GM23248 (cell line): ENCODE data around the gene HCN1. TPM values are rescaled to one million over a fixed set of nuclear protein-coding genes. Genes with fewer than 3 reads are reported as not detected.

Experiments used
- DNase-seq: peaks from one replicate; pipeline ENCODE4 v3.0.0-alpha.2; 2015
- H2AFZ ChIP-seq: fragments of 200-600 bp; sonication (generic); 2 replicates; pipeline ENCODE4 v1.6.1; 2016; ENCODE audit warnings: antibody characterized with exemption
- H3F3A ChIP-seq: fragments of 200-600 bp; sonication (generic); 2 replicates; pipeline ENCODE4 v1.6.1; 2016; ENCODE audit warnings: mild to moderate bottlenecking, antibody characterized with exemption, mixed run types; ENCODE audit not compliant: insufficient read depth
- H3K27ac ChIP-seq: fragments of 200-600 bp; sonication (generic); 2 replicates; pipeline ENCODE4 v1.5.1; 2016; ENCODE audit warnings: mild to moderate bottlenecking
- H3K27me3 ChIP-seq: fragments of 200-600 bp; sonication (generic); replicated peaks from 2 replicates; pipeline ENCODE4 v1.6.1; 2016; ENCODE audit warnings: mild to moderate bottlenecking; ENCODE audit not compliant: insufficient read depth
- H3K36me3 ChIP-seq: fragments of 200-600 bp; sonication (generic); 2 replicates; pipeline ENCODE4 v1.6.1; 2016; ENCODE audit warnings: low read depth, mild to moderate bottlenecking
- H3K4me1 ChIP-seq: fragments of 200-600 bp; sonication (generic); 2 replicates; pipeline ENCODE4 v1.6.1; 2016; ENCODE audit warnings: mild to moderate bottlenecking; ENCODE audit not compliant: insufficient read depth
- H3K4me2 ChIP-seq: fragments of 200-600 bp; sonication (generic); one replicate; pipeline ENCODE4 v1.6.1; 2016; ENCODE audit warnings: mild to moderate bottlenecking; ENCODE audit not compliant: unreplicated experiment
- H3K4me3 ChIP-seq: fragments of 200-600 bp; sonication (generic); 2 replicates; pipeline ENCODE4 v1.5.1; 2016; ENCODE audit warnings: mild to moderate bottlenecking
- H3K79me2 ChIP-seq: fragments of 200-600 bp; sonication (generic); 2 replicates; pipeline ENCODE4 v1.6.1; 2016; ENCODE audit warnings: mild to moderate bottlenecking; ENCODE audit not compliant: insufficient read depth
- H3K9ac ChIP-seq: fragments of 200-600 bp; sonication (generic); 2 replicates; pipeline ENCODE4 v1.6.1; 2016; ENCODE audit warnings: mild to moderate bottlenecking
- H3K9me2 ChIP-seq: fragments of 200-600 bp; sonication (generic); 2 replicates; pipeline ENCODE4 v1.6.1; 2016; ENCODE audit warnings: mixed run types, mild to moderate bottlenecking, moderate library complexity; ENCODE audit not compliant: insufficient read depth
- H3K9me3 ChIP-seq: fragments of 200-600 bp; sonication (generic); one replicate; pipeline ENCODE4 v1.6.1; 2017; ENCODE audit warnings: low read depth
- H4K20me1 ChIP-seq: fragments of 200-600 bp; sonication (generic); 2 replicates; pipeline ENCODE4 v1.6.0; 2016; ENCODE audit not compliant: insufficient read depth
- EZH2 ChIP-seq: fragments of 200-600 bp; sonication (generic); IDR thresholded peaks from 2 replicates; pipeline ENCODE4 v1.6.1; 2018; ENCODE audit warnings: antibody characterized with exemption, mild to moderate bottlenecking; ENCODE audit not compliant: insufficient read depth, poor library complexity, severe bottlenecking
- EZH2phosphoT487 ChIP-seq: fragments of 200-600 bp; sonication (generic); IDR thresholded peaks from 2 replicates; pipeline ENCODE4 v1.6.1; 2018; ENCODE audit warnings: antibody characterized with exemption, moderate library complexity, mild to moderate bottlenecking, low read depth; ENCODE audit not compliant: insufficient read depth
- WGBS, 2 experiments: methylation state at CpG; one replicate each; pipeline ENCODE4 v1.1.6; 2015 to 2017; ENCODE audit warnings: low lambda C conversion rate in 2 of 2, low coverage in 1 of 2; ENCODE audit errors: missing lambda C conversion rate in 2 of 2; 5-methylcytosine and 5-hydroxymethylcytosine counted together
- in situ Hi-C: fragments of 300-500 bp; cut with MboI; formaldehyde crosslinking; loops from 2 replicates; pipeline ENCODE4 v1.15.0; 2020
- polyA plus RNA-seq: library from polyadenylated mRNA; unstranded; fragments of >200 nt; fragmentation: Nextera tagmentation; extraction: Ambion mirVana; gene quantifications from 2 replicates; pipeline ENCODE4 v1.2.1, GENCODE V29; 2016
- total RNA-seq: library from RNA; depleted of rRNA; stranded (reverse); fragments of >200 nt; shearing (Covaris generic); gene quantifications from 2 replicates; pipeline ENCODE4 v1.2.3, GENCODE V29; 2014

Gene HCN1
- total and polyA plus RNA-seq, 2 experiments from 2014 or later = not detected

DNA sequence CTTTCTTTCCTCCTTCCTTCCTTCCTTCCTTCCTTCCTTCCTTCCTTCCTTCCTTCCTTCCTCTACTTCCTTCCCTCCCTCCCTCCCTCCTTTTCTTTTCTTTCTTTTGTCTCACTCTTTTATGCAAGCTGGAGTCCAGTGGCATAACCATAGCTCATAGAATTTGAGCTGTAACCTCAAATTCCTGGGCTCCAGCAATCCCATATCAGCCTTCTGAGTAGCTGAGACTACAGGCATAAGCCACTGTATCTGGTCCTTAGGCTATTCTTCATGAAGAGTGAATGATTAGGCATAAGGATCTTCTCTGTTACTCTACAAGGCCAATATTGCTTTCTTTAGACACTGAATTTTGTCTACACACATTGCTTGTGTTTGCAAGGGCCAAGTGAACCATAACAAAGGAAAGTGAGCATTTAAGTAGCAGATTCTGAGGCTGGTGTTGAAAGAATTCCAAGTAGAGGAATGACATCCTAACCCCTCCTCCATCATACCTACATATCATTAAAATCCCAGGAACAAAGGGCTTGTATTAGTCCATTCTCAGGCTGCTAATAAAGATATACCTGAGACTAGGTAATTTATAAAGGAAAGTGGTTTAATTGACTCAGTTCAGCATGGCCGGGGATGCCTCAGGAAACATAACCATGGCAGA lies 293.2 kb downstream of the HCN1 start:
- H2AFZ ChIP-seq = no peak overlapping the region
- in situ Hi-C loops = no loop called here

DNA sequence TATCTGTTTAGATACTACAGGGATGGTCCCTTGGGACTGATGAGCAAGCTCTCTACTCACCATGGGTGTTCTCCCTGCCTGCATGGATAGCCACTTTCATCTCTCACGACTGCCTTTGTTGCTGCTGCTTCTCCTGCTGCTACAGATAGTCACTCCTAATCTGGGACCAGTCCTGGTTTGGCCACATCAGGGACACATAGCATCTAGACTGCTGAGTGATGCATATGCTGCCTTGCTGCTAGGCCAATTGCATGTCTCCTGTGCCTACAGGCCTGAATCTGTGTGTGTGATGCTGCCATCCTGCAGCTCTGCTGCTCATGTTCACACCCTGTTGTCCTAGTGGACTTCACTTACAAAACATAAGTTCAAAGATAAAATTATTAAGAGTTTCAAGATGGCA lies 297.1 kb downstream of the HCN1 start:
- DNase-seq = no peak
- H3K27me3 ChIP-seq = no peaks in the 10 kb centered on the region
- H3K79me2 ChIP-seq = no peaks in the 10 kb centered on the region
- H3K9ac ChIP-seq = no peak overlapping the region
- no peaks in the 10 kb centered on the region for H3K9me2 ChIP-seq
- no peak overlapping the region for H2AFZ ChIP-seq
- H3K9me3 ChIP-seq = no peaks in the 10 kb centered on the region
- no peak overlapping the region for H3K4me2 ChIP-seq
- no peak overlapping the region for H3K4me3 ChIP-seq
- H3K36me3 ChIP-seq = no peaks in the 10 kb centered on the region
- no peaks in the 10 kb centered on the region for H3F3A ChIP-seq
- in situ Hi-C loops = no loop called here
- WGBS, 2 experiments = 0 to 6% methylated on average over 1 of the region's 1 CpG
- no peaks in the 10 kb centered on the region for H4K20me1 ChIP-seq
- no peak for TF ChIP-seq EZH2
- TF ChIP-seq EZH2phosphoT487 = no peak
- H3K4me1 ChIP-seq = no peaks in the 10 kb centered on the region
- no peak overlapping the region for H3K27ac ChIP-seq

More for the DNA sequence above, 293.2 kb downstream of the HCN1 start:
- no peak overlapping the region for H3K27ac ChIP-seq
- H3K4me1 ChIP-seq = no peaks in the 10 kb centered on the region
- no peaks in the 10 kb centered on the region for H3K79me2 ChIP-seq
- WGBS, 2 experiments = 7 to 25% methylated on average over 1 of the region's 1 CpG
- no peak for DNase-seq
- H3K27me3 ChIP-seq = no peaks in the 10 kb centered on the region
- H3K4me2 ChIP-seq = no peak overlapping the region
- TF ChIP-seq EZH2 (no peak), EZH2phosphoT487 (no peak)
- H3F3A ChIP-seq = no peaks in the 10 kb centered on the region
- no peaks in the 10 kb centered on the region for H3K9me2 ChIP-seq
- H3K9ac ChIP-seq = no peak overlapping the region
- no peaks in the 10 kb centered on the region for H3K36me3 ChIP-seq
- H3K9me3 ChIP-seq = no peaks in the 10 kb centered on the region
- no peak overlapping the region for H3K4me3 ChIP-seq
- no peaks in the 10 kb centered on the region for H4K20me1 ChIP-seq

DNA sequence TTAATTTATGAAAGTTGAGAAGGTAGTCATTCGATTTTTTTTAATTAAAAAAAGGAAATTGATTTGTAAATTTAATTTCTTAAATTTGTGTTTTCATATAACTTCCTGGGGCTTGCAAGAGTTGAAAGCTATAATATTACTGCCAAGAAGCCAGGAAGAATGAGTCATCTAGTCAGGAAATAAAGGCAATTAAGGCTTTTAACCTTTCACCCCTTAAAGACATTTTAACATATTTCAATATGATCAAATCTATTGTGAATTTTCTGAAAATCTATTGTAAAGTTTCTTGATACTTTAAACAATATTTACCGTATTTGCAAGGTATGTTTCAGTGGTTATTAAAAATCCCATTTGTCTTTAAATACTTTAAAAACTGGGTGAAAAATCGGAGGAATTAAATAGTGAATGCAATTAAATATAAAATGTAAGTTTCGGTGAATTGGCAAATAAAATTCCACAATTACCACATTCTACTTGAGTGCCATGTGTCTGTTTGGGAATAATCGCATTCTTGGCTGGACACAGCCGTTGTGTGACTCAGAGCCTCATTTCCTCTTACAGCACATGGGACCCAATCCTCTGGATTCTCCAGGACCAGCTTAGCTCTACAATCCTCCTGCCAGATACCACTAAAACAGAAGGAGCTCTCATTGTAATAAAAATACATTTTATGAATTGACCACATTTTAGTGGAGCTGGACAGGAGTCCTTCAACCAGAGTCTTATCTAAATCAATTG lies 310.7 kb downstream of the HCN1 start:
- no peaks in the 10 kb centered on the region; the same call in 1 of the 2 replicates for H3K4me1 ChIP-seq
- H3K4me3 ChIP-seq = no peak overlapping the region
- no peaks in the 10 kb centered on the region for H3K9me3 ChIP-seq
- no peak overlapping the region for H3K4me2 ChIP-seq
- H3K79me2 ChIP-seq = no peaks in the 10 kb centered on the region
- no peak overlapping the region for H3K27ac ChIP-seq
- H4K20me1 ChIP-seq = no peaks in the 10 kb centered on the region
- no peak overlapping the region for H2AFZ ChIP-seq
- in situ Hi-C loops = no loop called here
- TF ChIP-seq EZH2 = no peak
- TF ChIP-seq EZH2phosphoT487 = no peak
- H3K36me3 ChIP-seq = no peaks in the 10 kb centered on the region
- no peaks in the 10 kb centered on the region for H3K9me2 ChIP-seq
- no peaks in the 10 kb centered on the region for H3K27me3 ChIP-seq
- H3K9ac ChIP-seq = no peak overlapping the region
- DNase-seq = no peak
- WGBS, 2 experiments = 6 to 9% methylated on average over 6 of the region's 6 CpGs
- H3F3A ChIP-seq = no peaks in the 10 kb centered on the region

DNA sequence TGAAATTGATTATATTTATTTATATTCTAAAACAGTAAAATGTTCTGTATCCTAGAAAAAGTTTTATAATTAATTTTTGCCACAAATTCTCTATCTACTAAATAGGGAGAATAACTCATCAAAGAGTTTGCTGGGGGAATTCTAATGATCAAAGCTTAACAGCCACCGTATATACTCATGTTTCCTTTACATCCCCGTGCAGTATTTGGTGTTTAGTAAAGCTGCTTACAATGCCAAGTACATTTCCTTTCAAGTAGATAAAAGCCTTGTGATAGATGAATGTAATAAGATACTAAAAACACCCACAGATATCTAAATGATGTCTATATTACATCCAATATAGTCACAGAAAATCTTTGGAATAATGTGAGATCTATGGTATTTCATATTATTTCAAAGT lies 312.2 kb downstream of the HCN1 start:
- 10 to 11% methylated on average over 2 of the region's 2 CpGs for WGBS, 2 experiments
- Histone ChIP-seq H4K20me1 (no peaks in the 10 kb centered on the region), H3F3A (no peaks in the 10 kb centered on the region), H3K79me2 (no peaks in the 10 kb centered on the region), H3K4me3 (no peak overlapping the region), H3K4me1 (no peaks in the 10 kb centered on the region; the same call in 1 of the 2 replicates), H3K27me3 (no peaks in the 10 kb centered on the region), H3K36me3 (no peaks in the 10 kb centered on the region), H3K27ac (no peak overlapping the region), H3K9me3 (no peaks in the 10 kb centered on the region), H3K9me2 (no peaks in the 10 kb centered on the region), H3K9ac (no peak overlapping the region), H2AFZ (no peak overlapping the region), H3K4me2 (no peak overlapping the region)
- in situ Hi-C loops = no loop called here
- TF ChIP-seq EZH2 (no peak), EZH2phosphoT487 (no peak)
- DNase-seq = no peak
